Mesenchymal stem cell (in vitro differentiated cells and primary cell): ENCODE results near the gene TTC16.
A peak's percentile ranks its signal among the peaks of the same experiment; 100 is the strongest.

Experiments
- DNase-seq: peaks from one replicate; pipeline ENCODE4 v3.0.0-alpha.2; 2013
- H2AFZ ChIP-seq: one replicate; pipeline ENCODE4 v1.6.1; 2013; ENCODE audit warnings: low read depth, mild to moderate bottlenecking, control low read depth, inconsistent platforms, low read length, moderate library complexity
- H2AK5ac ChIP-seq: 2 replicates; pipeline ENCODE4 v1.6.1; 2013; ENCODE audit warnings: low read length, moderate library complexity, mild to moderate bottlenecking, inconsistent platforms; ENCODE audit not compliant: severe bottlenecking
- H2BK120ac ChIP-seq: one replicate; pipeline ENCODE4 v1.6.1; 2013; ENCODE audit warnings: low read depth, mild to moderate bottlenecking, inconsistent platforms, low read length, moderate library complexity
- H2BK12ac ChIP-seq, 2 experiments: one replicate each; pipeline ENCODE4 v1.6.1; 2013; ENCODE audit warnings: inconsistent platforms in 2 of 2, low read length in 2 of 2, mild to moderate bottlenecking in 2 of 2, moderate library complexity in 2 of 2, control low read depth in 1 of 2
- H2BK15ac ChIP-seq: one replicate; pipeline ENCODE4 v1.6.1; 2013; ENCODE audit warnings: mild to moderate bottlenecking, low read depth, inconsistent platforms; ENCODE audit not compliant: poor library complexity, severe bottlenecking
- H2BK5ac ChIP-seq: 2 replicates; pipeline ENCODE4 v1.6.1; 2013; ENCODE audit warnings: low read depth, mild to moderate bottlenecking, low read length, control low read depth, inconsistent platforms; ENCODE audit not compliant: poor library complexity, severe bottlenecking
- H3K14ac ChIP-seq, 2 experiments: one replicate each; pipeline ENCODE4 v1.6.1; 2013; ENCODE audit warnings: inconsistent platforms in 2 of 2, low read length in 2 of 2, control low read depth in 1 of 2, mild to moderate bottlenecking in 1 of 2, moderate library complexity in 1 of 2
- H3K18ac ChIP-seq, 2 experiments: one replicate each; pipeline ENCODE4 v1.6.1; 2013; ENCODE audit warnings: inconsistent platforms in 2 of 2, low read length in 2 of 2, control low read depth in 1 of 2, low read depth in 1 of 2, mild to moderate bottlenecking in 1 of 2
- H3K23ac ChIP-seq, 2 experiments: one replicate each; pipeline ENCODE4 v1.6.1; 2013; ENCODE audit warnings: inconsistent platforms in 2 of 2, low read length in 2 of 2, mild to moderate bottlenecking in 2 of 2, moderate library complexity in 2 of 2, control low read depth in 1 of 2
- H3K27ac ChIP-seq: 2 replicates; pipeline ENCODE4 v1.5.1; 2013; ENCODE audit warnings: mild to moderate bottlenecking, moderate library complexity, low read length, control low read depth, inconsistent platforms; ENCODE audit not compliant: poor library complexity, severe bottlenecking
- H3K27me3 ChIP-seq, 2 experiments: 2 replicates each; pipeline versions ENCODE4 v1.6.1 to v1.7.0; 2013; ENCODE audit warnings: low read length in 2 of 2, mild to moderate bottlenecking in 2 of 2, moderate library complexity in 2 of 2, control low read depth in 1 of 2, inconsistent platforms in 1 of 2; ENCODE audit not compliant: control insufficient read depth in 1 of 2, insufficient read depth in 1 of 2
- H3K36me3 ChIP-seq, 2 experiments: 2 replicates each; pipeline versions ENCODE4 v1.6.1 to v1.7.0; 2013; ENCODE audit warnings: low read length in 2 of 2, control low read depth in 1 of 2, inconsistent platforms in 1 of 2, low read depth in 1 of 2, mild to moderate bottlenecking in 1 of 2; ENCODE audit not compliant: insufficient read depth in 2 of 2, control insufficient read depth in 1 of 2
- H3K4ac ChIP-seq, 2 experiments: one replicate each; pipeline ENCODE4 v1.6.1; 2013; ENCODE audit warnings: inconsistent platforms in 2 of 2, low read length in 2 of 2, mild to moderate bottlenecking in 2 of 2, moderate library complexity in 2 of 2, control low read depth in 1 of 2, low read depth in 1 of 2
- H3K4me1 ChIP-seq: 2 replicates; pipeline ENCODE4 v1.6.1; 2013; ENCODE audit warnings: low read depth, low read length, control low read depth; ENCODE audit not compliant: control insufficient read depth, insufficient read depth
- H3K4me2 ChIP-seq: 2 replicates; pipeline ENCODE4 v1.6.1; 2013; ENCODE audit warnings: low read length, mild to moderate bottlenecking, inconsistent platforms; ENCODE audit not compliant: poor library complexity, severe bottlenecking
- H3K4me3 ChIP-seq, 2 experiments: 2 replicates each; pipeline versions ENCODE4 v1.5.1 to v1.7.0; 2013; ENCODE audit warnings: low read length in 2 of 2, mild to moderate bottlenecking in 2 of 2, control low read depth in 1 of 2, low read depth in 1 of 2; ENCODE audit not compliant: insufficient read depth in 1 of 2
- H3K79me1 ChIP-seq: replicated peaks from 2 replicates; pipeline ENCODE4 v1.6.1; 2013; ENCODE audit warnings: mild to moderate bottlenecking, control low read depth, low read length, inconsistent platforms; ENCODE audit not compliant: poor library complexity, severe bottlenecking
- H3K9ac ChIP-seq: 2 replicates; pipeline ENCODE4 v1.7.0; 2013; ENCODE audit warnings: mild to moderate bottlenecking, low read length, moderate library complexity
- H3K9me3 ChIP-seq: 2 replicates; pipeline ENCODE4 v1.7.0; 2013; ENCODE audit warnings: mild to moderate bottlenecking, low read length; ENCODE audit not compliant: control insufficient read depth
- H4K8ac ChIP-seq: one replicate; pipeline ENCODE4 v1.6.1; 2013; ENCODE audit warnings: inconsistent platforms, mild to moderate bottlenecking, low read length, moderate library complexity
- H4K91ac ChIP-seq: one replicate; pipeline ENCODE4 v1.6.1; 2013; ENCODE audit warnings: mild to moderate bottlenecking, low read length, inconsistent platforms
- WGBS: methylation state at CpG from one replicate; pipeline ENCODE4 v1.1.7; 2013; ENCODE audit warnings: mixed read lengths; 5-methylcytosine and 5-hydroxymethylcytosine counted together

TTC16 gene

DNA sequence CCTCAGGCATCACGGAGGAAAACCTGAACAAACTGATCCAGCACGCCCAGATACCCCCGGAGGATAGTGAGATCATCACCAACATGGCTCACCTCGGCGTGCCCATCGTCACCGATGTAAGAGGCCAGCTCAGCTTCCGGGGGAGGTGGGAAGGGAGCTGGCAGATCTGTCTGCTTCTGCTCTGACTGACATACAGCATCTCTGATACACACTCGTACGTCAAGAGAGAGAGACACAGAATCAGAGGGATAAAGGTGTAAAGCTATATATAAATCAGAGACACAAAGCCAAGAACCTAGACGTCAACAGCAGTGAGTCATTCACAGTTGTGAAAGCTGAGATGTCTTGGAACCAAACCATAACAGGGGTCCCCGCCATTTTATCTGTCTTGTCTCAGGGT lies 39.2 kb upstream of the TTC16 start:
- Histone ChIP-seq H3K23ac (no peak overlapping the region), H2BK5ac (no peak overlapping the region), H4K91ac (no peak overlapping the region), H3K27me3 (no peaks in the 10 kb centered on the region), H2BK120ac (no peak overlapping the region), H3K36me3 (peaks cover 68 to 95% of the 10 kb centered on the region in 2 experiments), H4K8ac (no peak overlapping the region), H3K4ac (no peak overlapping the region), H3K18ac (no peak overlapping the region), H2AK5ac (no peak overlapping the region), H3K9me3 (no peaks in the 10 kb centered on the region), H2BK15ac (no peak overlapping the region), H3K4me2 (no peak overlapping the region), H3K79me1 (no peaks in the 10 kb centered on the region), H2BK12ac (no peak overlapping the region), H3K4me1 (no peaks in the 10 kb centered on the region), H3K14ac (no peak overlapping the region), H2AFZ (no peak overlapping the region), H3K4me3 (no peak overlapping the region), H3K9ac (no peak overlapping the region), H3K27ac (no peak overlapping the region)
- DNase-seq, result no peak
- 90% methylated on average over 12 of the region's 12 CpGs for WGBS

DNA sequence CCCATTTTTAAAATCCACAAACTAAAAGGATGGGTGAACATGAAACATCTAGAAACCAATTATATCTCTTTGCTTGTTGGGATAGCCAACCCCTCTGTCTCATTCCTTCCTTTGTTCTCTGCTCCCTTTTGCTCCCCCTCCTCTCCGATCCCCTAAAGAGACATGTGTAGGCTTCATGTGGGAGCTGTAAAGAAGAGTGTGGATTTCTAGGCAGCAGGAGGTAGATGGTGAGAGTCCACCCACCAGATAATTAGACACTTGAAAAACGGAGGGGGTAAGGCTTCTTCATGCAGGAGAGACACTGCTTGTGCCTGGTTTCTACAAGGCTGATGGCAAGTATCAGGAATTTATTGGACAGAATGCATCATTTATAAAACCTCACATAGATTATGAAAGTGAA lies 36.4 kb upstream of the TTC16 start:
- Histone ChIP-seq H2BK5ac (no peak overlapping the region), H3K36me3 (peaks cover 77 to 95% of the 10 kb centered on the region in 2 experiments), H3K4me3 (no peak overlapping the region), H4K91ac (no peak overlapping the region), H3K23ac (no peak overlapping the region), H2AK5ac (no peak overlapping the region), H4K8ac (no peak overlapping the region), H3K4ac (no peak overlapping the region), H3K14ac (no peak overlapping the region), H3K27ac (no peak overlapping the region), H3K79me1 (no peaks in the 10 kb centered on the region), H3K9ac (no peak overlapping the region), H3K18ac (no peak overlapping the region), H2BK120ac (no peak overlapping the region), H3K27me3 (no peaks in the 10 kb centered on the region), H3K9me3 (no peaks in the 10 kb centered on the region), H2AFZ (no peak overlapping the region), H2BK12ac (no peak overlapping the region), H3K4me1 (peaks cover 4% of the 10 kb centered on the region), H3K4me2 (no peak overlapping the region), H2BK15ac (no peak overlapping the region)
- no peak for DNase-seq
- no CpG with 5 or more reads among the region's 2 CpGs for WGBS

DNA sequence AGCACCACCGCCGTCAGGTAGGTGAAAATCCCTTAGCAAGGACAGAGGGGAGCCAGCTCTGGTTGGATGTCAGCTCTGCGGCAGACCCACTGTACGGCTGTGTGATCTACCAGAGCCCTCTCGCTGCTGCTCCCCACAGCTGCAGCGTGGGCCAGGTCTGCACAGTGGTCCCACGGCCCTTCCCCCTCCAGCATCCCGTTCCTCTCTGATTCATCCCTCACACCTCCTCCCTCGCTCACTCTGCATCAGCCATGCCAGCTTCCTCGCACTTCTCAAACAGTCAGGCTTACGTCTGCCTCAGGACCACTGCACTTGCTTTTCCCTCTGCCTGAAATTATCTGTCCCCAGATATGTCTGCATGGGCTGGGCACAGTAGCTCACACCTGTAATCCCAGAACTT lies 35.7 kb upstream of the TTC16 start:
- Histone ChIP-seq H3K4me2 (no peak overlapping the region), H2BK5ac (no peak overlapping the region), H3K14ac (no peak overlapping the region), H2AFZ (no peak overlapping the region), H3K4me1 (peaks cover 7% of the 10 kb centered on the region), H4K8ac (peak overlapping the region; percentile 19), H2AK5ac (no peak overlapping the region), H3K27ac (no peak overlapping the region), H3K18ac (no peak overlapping the region), H3K27me3 (no peaks in the 10 kb centered on the region), H3K23ac (no peak overlapping the region), H3K36me3 (peaks cover 72 to 94% of the 10 kb centered on the region in 2 experiments), H3K79me1 (no peaks in the 10 kb centered on the region), H2BK15ac (no peak overlapping the region), H2BK12ac (no peak overlapping the region), H3K9ac (no peak overlapping the region), H3K9me3 (no peaks in the 10 kb centered on the region), H3K4me3 (no peak overlapping the region), H4K91ac (no peak overlapping the region), H3K4ac (no peak overlapping the region), H2BK120ac (no peak overlapping the region)
- WGBS, result 86% methylated on average over 11 of the region's 11 CpGs
- no peak for DNase-seq

- Histone ChIP-seq H2BK120ac (no peak overlapping the region), H3K27ac (no peak overlapping the region)
- DNase-seq, result no peak
Observed at GRCh38 chr9:127680846-127681245, 35.0 kb upstream of the TTC16 start.

More at GRCh38 chr9:127680846-127681245, 35.0 kb upstream of the TTC16 start:
- H3K4me3 ChIP-seq, result no peak overlapping the region
- H2BK5ac ChIP-seq, result no peak overlapping the region
- no peak overlapping the region for H3K4me2 ChIP-seq
- no peaks in the 10 kb centered on the region for H3K79me1 ChIP-seq
- H3K27me3 ChIP-seq, result no peaks in the 10 kb centered on the region
- peaks cover 67 to 91% of the 10 kb centered on the region in 2 experiments for H3K36me3 ChIP-seq
- H3K4ac ChIP-seq, result no peak overlapping the region
- no peak overlapping the region for H4K8ac ChIP-seq
- H3K18ac ChIP-seq, result no peak overlapping the region
- H4K91ac ChIP-seq, result no peak overlapping the region
- no peak overlapping the region for H2BK12ac ChIP-seq
- no peaks in the 10 kb centered on the region for H3K9me3 ChIP-seq
- H3K14ac ChIP-seq, result no peak overlapping the region
- H3K23ac ChIP-seq, result no peak overlapping the region
- H3K4me1 ChIP-seq, result peaks cover 7% of the 10 kb centered on the region
- H2AFZ ChIP-seq, result no peak overlapping the region
- 94% methylated on average over 9 of the region's 9 CpGs for WGBS
- no peak overlapping the region for H2AK5ac ChIP-seq
- H3K9ac ChIP-seq, result no peak overlapping the region
- H2BK15ac ChIP-seq, result no peak overlapping the region
